ENCODE measurements around the gene SIPA1L3. TPM values are rescaled to one million over a fixed set of nuclear protein-coding genes. Genes with fewer than 3 reads are reported as not detected.

Gene SIPA1L3
- polyA plus RNA-seq, 1 donor from 2014 or later, result 2.8 TPM

DNA sequence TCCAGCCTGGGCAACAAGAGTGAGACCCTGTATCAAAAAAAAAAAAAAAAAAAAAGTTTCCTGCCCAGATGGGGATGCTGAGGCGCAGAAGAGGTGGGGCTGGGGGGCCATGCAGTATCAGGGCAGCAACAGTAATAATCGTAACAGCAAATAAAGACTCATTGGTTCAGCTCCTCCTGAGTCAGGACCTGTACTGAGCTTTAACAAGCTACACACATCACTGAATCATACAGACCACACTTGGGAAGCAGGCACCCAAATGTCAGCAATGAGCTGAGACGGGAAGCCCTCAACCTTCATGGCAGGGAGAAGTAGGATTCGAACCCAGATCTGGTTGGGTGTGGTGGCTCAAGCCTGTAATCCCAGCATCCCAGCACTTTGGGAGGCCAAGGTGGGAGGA, 327.6 kb downstream of the SIPA1L3 start:
- H3K79me2 ChIP-seq (replicated peaks; ENCODE audit: insufficient read depth, low read length), result no peaks in the 10 kb centered on the region
- no peak overlapping the region for H2AFZ ChIP-seq (ENCODE audit: low read depth, low read length)
- H3K4me2 ChIP-seq (ENCODE audit: low read length), result no peak overlapping the region
- TF ChIP-seq, protein P1, sequence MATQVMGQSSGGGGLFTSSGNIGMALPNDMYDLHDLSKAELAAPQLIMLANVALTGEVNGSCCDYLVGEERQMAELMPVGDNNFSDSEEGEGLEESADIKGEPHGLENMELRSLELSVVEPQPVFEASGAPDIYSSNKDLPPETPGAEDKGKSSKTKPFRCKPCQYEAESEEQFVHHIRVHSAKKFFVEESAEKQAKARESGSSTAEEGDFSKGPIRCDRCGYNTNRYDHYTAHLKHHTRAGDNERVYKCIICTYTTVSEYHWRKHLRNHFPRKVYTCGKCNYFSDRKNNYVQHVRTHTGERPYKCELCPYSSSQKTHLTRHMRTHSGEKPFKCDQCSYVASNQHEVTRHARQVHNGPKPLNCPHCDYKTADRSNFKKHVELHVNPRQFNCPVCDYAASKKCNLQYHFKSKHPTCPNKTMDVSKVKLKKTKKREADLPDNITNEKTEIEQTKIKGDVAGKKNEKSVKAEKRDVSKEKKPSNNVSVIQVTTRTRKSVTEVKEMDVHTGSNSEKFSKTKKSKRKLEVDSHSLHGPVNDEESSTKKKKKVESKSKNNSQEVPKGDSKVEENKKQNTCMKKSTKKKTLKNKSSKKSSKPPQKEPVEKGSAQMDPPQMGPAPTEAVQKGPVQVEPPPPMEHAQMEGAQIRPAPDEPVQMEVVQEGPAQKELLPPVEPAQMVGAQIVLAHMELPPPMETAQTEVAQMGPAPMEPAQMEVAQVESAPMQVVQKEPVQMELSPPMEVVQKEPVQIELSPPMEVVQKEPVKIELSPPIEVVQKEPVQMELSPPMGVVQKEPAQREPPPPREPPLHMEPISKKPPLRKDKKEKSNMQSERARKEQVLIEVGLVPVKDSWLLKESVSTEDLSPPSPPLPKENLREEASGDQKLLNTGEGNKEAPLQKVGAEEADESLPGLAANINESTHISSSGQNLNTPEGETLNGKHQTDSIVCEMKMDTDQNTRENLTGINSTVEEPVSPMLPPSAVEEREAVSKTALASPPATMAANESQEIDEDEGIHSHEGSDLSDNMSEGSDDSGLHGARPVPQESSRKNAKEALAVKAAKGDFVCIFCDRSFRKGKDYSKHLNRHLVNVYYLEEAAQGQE (IDR thresholded peaks at IDR 0.05; ENCODE audit: borderline replicate concordance), result no peak
- no peak for TF ChIP-seq EP300 (conservative IDR thresholded peaks at IDR 0.05; ENCODE audit: poor library complexity, severe bottlenecking)
- TF ChIP-seq EZH2 (IDR thresholded peaks at IDR 0.05; ENCODE audit: borderline replicate concordance, insufficient read depth, low read length, poor library complexity, severe bottlenecking), result no peak
- TF ChIP-seq MXI1 (conservative IDR thresholded peaks at IDR 0.05; ENCODE audit: poor library complexity, severe bottlenecking), result no peak
- TF ChIP-seq, protein P2, sequence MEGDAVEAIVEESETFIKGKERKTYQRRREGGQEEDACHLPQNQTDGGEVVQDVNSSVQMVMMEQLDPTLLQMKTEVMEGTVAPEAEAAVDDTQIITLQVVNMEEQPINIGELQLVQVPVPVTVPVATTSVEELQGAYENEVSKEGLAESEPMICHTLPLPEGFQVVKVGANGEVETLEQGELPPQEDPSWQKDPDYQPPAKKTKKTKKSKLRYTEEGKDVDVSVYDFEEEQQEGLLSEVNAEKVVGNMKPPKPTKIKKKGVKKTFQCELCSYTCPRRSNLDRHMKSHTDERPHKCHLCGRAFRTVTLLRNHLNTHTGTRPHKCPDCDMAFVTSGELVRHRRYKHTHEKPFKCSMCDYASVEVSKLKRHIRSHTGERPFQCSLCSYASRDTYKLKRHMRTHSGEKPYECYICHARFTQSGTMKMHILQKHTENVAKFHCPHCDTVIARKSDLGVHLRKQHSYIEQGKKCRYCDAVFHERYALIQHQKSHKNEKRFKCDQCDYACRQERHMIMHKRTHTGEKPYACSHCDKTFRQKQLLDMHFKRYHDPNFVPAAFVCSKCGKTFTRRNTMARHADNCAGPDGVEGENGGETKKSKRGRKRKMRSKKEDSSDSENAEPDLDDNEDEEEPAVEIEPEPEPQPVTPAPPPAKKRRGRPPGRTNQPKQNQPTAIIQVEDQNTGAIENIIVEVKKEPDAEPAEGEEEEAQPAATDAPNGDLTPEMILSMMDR (IDR thresholded peaks at IDR 0.05; ENCODE audit: poor library complexity, severe bottlenecking), result no peak
- no peak for TF ChIP-seq SMC3 (conservative IDR thresholded peaks at IDR 0.05; ENCODE audit: poor library complexity)
- no peak for TF ChIP-seq TAF1 (IDR thresholded peaks at IDR 0.05; ENCODE audit: low read depth)
- TF ChIP-seq RAD21 (conservative IDR thresholded peaks at IDR 0.05), result no peak
- TF ChIP-seq POLR2AphosphoS5 (IDR thresholded peaks at IDR 0.05), result no peak
- H4K20me1 ChIP-seq (ENCODE audit: insufficient read depth), result no peaks in the 10 kb centered on the region
- no peaks in the 10 kb centered on the region for H3K36me3 ChIP-seq (ENCODE audit: insufficient read depth, low read length)
- no peak overlapping the region for H3K9ac ChIP-seq (ENCODE audit: low read length)
- H3K27me3 ChIP-seq (ENCODE audit: insufficient read depth, low read depth, low read length), result no peaks in the 10 kb centered on the region
- no peak overlapping the region for H3K27ac ChIP-seq (ENCODE audit: low read length)
- no peaks in the 10 kb centered on the region for H3K9me3 ChIP-seq (ENCODE audit: low read length)
- H3F3A ChIP-seq (ENCODE audit: insufficient read depth, low read length, poor library complexity, severe bottlenecking), result no peaks in the 10 kb centered on the region
- H3K4me3 ChIP-seq (ENCODE audit: low read length), result no peak overlapping the region
- H3K9me2 ChIP-seq (ENCODE audit: insufficient read depth, low read length), result no peaks in the 10 kb centered on the region

DNA sequence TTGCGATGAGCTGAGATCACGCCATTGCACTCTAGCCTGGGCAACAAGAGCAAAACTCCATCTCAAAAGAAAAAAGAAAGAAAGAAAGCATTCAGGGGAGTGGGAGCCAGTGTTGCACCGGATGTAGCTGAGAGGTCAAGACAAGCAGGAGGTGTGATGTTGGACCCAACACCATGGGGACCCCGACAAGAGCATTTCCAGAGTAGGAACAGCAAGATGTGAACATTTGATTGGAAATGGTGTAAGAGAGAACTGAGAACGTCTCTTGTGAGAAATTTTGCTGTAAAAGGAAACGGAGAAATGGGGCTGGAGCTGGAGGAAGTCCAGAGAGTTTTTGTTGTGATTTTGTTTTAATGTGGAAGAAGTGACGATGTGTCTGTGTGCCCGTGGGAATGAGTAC, 332.8 kb downstream of the SIPA1L3 start:
- no peaks in the 10 kb centered on the region for H4K20me1 ChIP-seq (ENCODE audit: insufficient read depth)
- no peaks in the 10 kb centered on the region for H3K9me3 ChIP-seq (ENCODE audit: low read length)
- no peaks in the 10 kb centered on the region for H3K9me2 ChIP-seq (ENCODE audit: insufficient read depth, low read length)
- H2AFZ ChIP-seq (ENCODE audit: low read depth, low read length), result no peak overlapping the region
- no peak overlapping the region for H3K27ac ChIP-seq (ENCODE audit: low read length)
- no peak overlapping the region for H3K9ac ChIP-seq (ENCODE audit: low read length)
- H3K79me2 ChIP-seq (replicated peaks; ENCODE audit: insufficient read depth, low read length), result no peaks in the 10 kb centered on the region
- no peaks in the 10 kb centered on the region for H3K36me3 ChIP-seq (ENCODE audit: insufficient read depth, low read length)
- TF ChIP-seq, protein P1 (IDR thresholded peaks at IDR 0.05; ENCODE audit: borderline replicate concordance), result no peak
- no peak overlapping the region for H3K4me3 ChIP-seq (ENCODE audit: low read length)
- no peaks in the 10 kb centered on the region for H3F3A ChIP-seq (ENCODE audit: insufficient read depth, low read length, poor library complexity, severe bottlenecking)
- H3K4me2 ChIP-seq (ENCODE audit: low read length), result no peak overlapping the region
- H3K27me3 ChIP-seq (ENCODE audit: insufficient read depth, low read depth, low read length), result no peaks in the 10 kb centered on the region

Measured in neural cell (in vitro differentiated cells).